ENCODE measurements around the gene LOXL4. TPM values are rescaled to one million over a fixed set of nuclear protein-coding genes. Genes with fewer than 3 reads are reported as not detected.
"Not testable (repeated sequence)": the region's sequence is repeated elsewhere in the genome, so short reads cannot be mapped to it uniquely, and the experiment has no call there.

LOXL4 gene
- total RNA-seq, 1 donor from 2014 or later = not detected

DNA sequence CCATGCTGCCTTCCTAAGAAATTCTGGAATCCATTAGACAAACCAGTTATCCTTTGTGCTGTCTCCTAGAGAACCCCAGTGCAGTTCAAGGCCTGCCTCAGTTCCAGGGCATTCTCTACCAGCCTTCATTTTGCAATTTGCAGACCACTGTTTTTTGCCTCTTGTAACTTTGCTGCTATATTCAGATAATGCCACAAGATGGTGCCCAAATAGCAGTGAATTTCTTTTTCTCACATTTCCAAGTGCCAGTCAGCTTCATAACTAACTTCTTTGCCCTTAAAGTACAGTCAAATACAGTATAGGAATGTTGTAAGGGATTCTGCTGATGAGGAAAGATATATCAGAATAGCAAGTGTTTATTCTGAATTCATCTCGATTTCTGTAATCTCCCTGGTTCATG is 25.2 kb downstream of the LOXL4 start:
- H3K4me3 Mint-ChIP-seq (ENCODE audit: low read depth) = no peak overlapping the region
- DNase-seq (ENCODE audit: low spot score) = no peak
- no peak overlapping the region for H3K27ac Mint-ChIP-seq
- H3K9me3 Mint-ChIP-seq = no peaks in the 10 kb centered on the region
- H3K27me3 Mint-ChIP-seq (ENCODE audit: low read depth) = no peaks in the 10 kb centered on the region
- intact Hi-C loops (cut with micrococcal nuclease) = no loop called here
- H3K4me1 Mint-ChIP-seq (ENCODE audit: low read depth) = peaks cover 9% of the 10 kb centered on the region
- H3K36me3 Mint-ChIP-seq (ENCODE audit: low read depth) = peaks cover 55% of the 10 kb centered on the region

DNA sequence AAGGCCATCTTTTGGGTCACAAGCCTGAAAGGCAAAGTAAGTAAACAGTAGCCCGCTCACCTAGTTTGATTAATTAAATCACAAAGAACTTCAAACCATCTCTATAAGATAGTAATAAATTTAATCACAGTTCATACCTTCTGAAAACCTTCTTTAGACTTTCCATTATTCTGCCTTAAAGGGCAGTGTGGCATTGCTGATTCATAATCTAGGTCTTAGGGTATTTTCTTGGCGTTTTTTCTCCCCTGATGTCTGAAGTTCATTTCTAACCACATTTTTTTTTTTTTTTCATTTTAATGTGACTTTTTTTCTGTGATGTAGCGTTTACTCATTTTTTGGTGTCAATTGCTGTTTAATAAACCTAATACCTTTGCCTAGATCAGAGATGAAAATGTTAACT is 27.5 kb downstream of the LOXL4 start:
- Mint-ChIP-seq H3K36me3 (ENCODE audit: low read depth) (peaks cover 55% of the 10 kb centered on the region), H3K27ac (no peak overlapping the region), H3K27me3 (ENCODE audit: low read depth) (no peaks in the 10 kb centered on the region), H3K9me3 (no peaks in the 10 kb centered on the region), H3K4me3 (ENCODE audit: low read depth) (no peak overlapping the region), H3K4me1 (ENCODE audit: low read depth) (peaks cover 16% of the 10 kb centered on the region)
- intact Hi-C loops (cut with micrococcal nuclease) = no loop called here
- no peak for DNase-seq (ENCODE audit: low spot score)

DNA sequence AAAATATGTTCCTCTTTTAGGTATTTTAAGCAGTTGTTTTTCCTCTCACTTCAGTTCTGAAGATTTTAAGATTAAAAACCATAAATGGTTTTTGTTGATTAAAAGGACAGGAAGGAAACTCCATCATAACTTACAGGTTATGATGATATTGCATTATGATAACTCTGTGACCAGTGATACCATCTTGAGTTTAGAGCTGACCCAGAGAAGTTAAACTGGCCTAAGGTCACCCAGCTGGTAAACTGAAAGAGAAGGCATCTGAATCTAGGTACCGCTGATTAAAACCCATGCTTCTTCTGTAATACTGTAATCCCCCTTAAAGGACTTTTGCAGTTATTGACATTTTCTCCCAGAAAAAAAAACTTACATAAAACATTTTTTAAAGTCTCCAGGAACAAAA is 29.6 kb downstream of the LOXL4 start:
- Mint-ChIP-seq H3K27ac (no peak overlapping the region), H3K9me3 (no peaks in the 10 kb centered on the region), H3K4me1 (ENCODE audit: low read depth) (peaks cover 16% of the 10 kb centered on the region)

DNA sequence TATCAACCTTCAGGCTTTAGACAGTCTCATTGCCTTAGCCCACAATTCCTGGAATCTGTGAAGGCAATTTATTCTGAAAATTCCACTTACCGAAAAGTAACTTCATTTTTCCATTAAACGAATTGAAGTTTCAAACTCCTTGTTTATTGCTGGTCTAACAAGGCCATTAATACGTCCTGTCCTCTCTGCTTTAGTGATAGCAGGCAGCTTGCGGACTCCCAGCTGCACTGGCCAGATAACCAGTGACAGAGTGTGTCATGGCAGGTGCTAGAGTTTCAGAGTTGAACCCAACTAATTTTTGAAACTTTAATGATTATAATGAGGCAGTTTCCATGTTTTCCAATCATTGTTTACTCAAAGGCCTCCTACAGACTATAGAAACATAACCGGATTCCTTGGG is 31.1 kb downstream of the LOXL4 start:
- Mint-ChIP-seq H3K36me3 (ENCODE audit: low read depth) (peaks cover 52% of the 10 kb centered on the region), H3K9me3 (no peaks in the 10 kb centered on the region)
- intact Hi-C loops (cut with micrococcal nuclease) = no loop called here

More for the DNA sequence above, 29.6 kb downstream of the LOXL4 start:
- Mint-ChIP-seq H3K27me3 (ENCODE audit: low read depth) (no peaks in the 10 kb centered on the region), H3K36me3 (ENCODE audit: low read depth) (peaks cover 52% of the 10 kb centered on the region), H3K4me3 (ENCODE audit: low read depth) (no peak overlapping the region)
- no peak for DNase-seq (ENCODE audit: low spot score)
- intact Hi-C loops (cut with micrococcal nuclease) = no loop called here

DNA sequence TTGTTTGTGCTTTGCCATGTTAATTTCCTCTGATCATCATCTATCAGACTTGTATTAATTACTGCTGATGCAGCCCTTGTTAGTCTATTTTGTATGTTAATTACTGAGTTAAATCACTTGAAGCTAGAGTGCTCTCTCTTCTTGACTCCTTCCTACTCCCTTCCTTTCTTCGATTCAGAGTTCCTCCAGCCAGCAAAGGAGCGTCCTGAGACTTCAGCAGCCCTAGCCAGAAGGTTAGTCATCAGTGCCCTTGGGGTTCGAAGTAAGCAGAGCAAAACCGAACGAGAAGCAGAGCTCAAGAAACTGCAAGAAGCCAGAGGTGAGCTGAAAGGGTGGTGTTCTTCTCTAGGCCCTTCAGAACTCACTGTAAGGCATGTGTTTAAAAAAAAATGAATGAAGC is 32.1 kb downstream of the LOXL4 start:
- intact Hi-C loops (cut with micrococcal nuclease) = no loop called here
- no peak for DNase-seq (ENCODE audit: low spot score)
- Mint-ChIP-seq H3K9me3 (no peaks in the 10 kb centered on the region), H3K27ac (no peak overlapping the region), H3K27me3 (ENCODE audit: low read depth) (no peaks in the 10 kb centered on the region), H3K4me1 (ENCODE audit: low read depth) (peaks cover 16% of the 10 kb centered on the region), H3K36me3 (ENCODE audit: low read depth) (peaks cover 48% of the 10 kb centered on the region), H3K4me3 (ENCODE audit: low read depth) (no peak overlapping the region)

More for the DNA sequence above, 31.1 kb downstream of the LOXL4 start:
- H3K4me3 Mint-ChIP-seq (ENCODE audit: low read depth) = no peak overlapping the region
- peaks cover 16% of the 10 kb centered on the region for H3K4me1 Mint-ChIP-seq (ENCODE audit: low read depth)
- H3K27ac Mint-ChIP-seq = no peak overlapping the region
- no peak for DNase-seq (ENCODE audit: low spot score)
- H3K27me3 Mint-ChIP-seq (ENCODE audit: low read depth) = no peaks in the 10 kb centered on the region

DNA sequence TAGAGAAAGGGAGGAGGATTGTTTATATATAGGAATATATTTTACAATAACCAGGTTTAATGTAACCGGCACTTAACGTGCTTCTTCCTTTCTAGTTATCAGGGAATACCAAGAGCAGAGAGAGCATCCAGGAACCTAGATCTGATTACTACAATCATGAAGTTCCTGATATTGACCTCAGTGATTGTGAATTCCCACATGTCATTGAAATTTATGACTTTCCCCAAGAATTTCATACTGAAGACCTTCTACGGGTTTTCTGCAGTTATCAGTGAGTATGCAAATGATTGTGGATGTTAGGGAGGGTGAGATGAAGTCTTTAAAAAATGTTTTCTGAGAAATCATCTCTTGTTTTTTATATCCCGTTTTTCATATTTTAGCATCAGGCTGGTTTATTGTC is 36.6 kb downstream of the LOXL4 start:
- no peaks in the 10 kb centered on the region for H3K27me3 Mint-ChIP-seq (ENCODE audit: low read depth)
- H3K4me1 Mint-ChIP-seq (ENCODE audit: low read depth) = peaks cover 17% of the 10 kb centered on the region
- intact Hi-C loops (cut with micrococcal nuclease) = no loop called here
- peaks cover 66% of the 10 kb centered on the region for H3K36me3 Mint-ChIP-seq (ENCODE audit: low read depth)
- H3K4me3 Mint-ChIP-seq (ENCODE audit: low read depth) = no peak overlapping the region
- H3K9me3 Mint-ChIP-seq = peaks cover 4% of the 10 kb centered on the region
- no peak for DNase-seq (ENCODE audit: low spot score)
- no peak overlapping the region for H3K27ac Mint-ChIP-seq

DNA sequence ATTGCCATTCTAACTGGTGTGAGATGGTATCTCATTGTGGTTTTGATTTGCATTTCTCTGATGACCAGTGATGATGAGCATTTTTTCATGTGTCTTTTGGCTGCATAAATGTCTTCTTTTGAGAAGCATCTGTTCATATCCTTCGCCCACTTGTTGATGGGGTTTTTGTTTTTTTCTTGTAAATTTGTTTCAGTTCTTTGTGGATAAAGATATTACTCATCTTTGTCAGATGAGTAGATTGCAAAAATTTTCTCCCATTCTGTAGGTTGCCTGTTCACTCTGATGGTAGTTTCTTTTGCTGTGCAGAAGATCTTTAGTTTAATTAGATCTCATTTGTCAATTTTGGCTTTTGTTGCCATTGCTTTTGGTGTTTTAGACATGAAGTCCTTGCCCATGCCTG is 39.7 kb downstream of the LOXL4 start:
- H3K36me3 Mint-ChIP-seq (ENCODE audit: low read depth) = peaks cover 59% of the 10 kb centered on the region

DNA sequence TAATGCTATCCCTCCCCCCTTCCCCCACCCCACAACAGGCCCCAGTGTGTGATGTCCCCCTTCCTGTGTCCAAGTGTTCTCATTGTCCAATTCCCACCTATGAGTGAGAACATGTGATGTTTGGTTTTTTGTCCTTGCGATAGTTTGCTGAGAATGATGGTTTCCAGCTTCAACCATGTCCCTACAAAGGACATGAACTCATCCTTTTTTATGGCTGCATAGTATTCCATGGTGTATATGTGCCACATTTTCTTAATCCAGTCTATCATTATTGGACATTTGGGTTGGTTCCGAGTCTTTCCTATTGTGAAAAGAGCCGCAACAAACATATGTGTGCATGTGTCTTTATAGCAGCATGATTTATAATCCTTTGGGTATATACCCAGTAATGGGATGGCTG is 40.3 kb downstream of the LOXL4 start:
- Mint-ChIP-seq H3K4me1 (ENCODE audit: low read depth) (peaks cover 17% of the 10 kb centered on the region), H3K27ac (peak overlapping the region; percentile 46), H3K36me3 (ENCODE audit: low read depth) (peaks cover 60% of the 10 kb centered on the region)
- intact Hi-C loops (cut with micrococcal nuclease) = loop anchor here (5.0 kb wide), 1 partner anchor 95 kb away; the partner anchor contains the start of gene R3HCC1L
- not testable (repeated sequence) for H3K9me3 Mint-ChIP-seq; DNase-seq (ENCODE audit: low spot score); H3K27me3 Mint-ChIP-seq (ENCODE audit: low read depth); H3K4me3 Mint-ChIP-seq (ENCODE audit: low read depth)

More for the DNA sequence above, 39.7 kb downstream of the LOXL4 start:
- Mint-ChIP-seq H3K4me1 (ENCODE audit: low read depth) (peaks cover 17% of the 10 kb centered on the region), H3K27ac (peak overlapping the region; percentile 46)
- H3K4me3 Mint-ChIP-seq (ENCODE audit: low read depth); DNase-seq (ENCODE audit: low spot score); H3K27me3 Mint-ChIP-seq (ENCODE audit: low read depth); H3K9me3 Mint-ChIP-seq: not testable (repeated sequence)
- intact Hi-C loops (cut with micrococcal nuclease) = loop anchor here (5.0 kb wide), 1 partner anchor 96 kb away; the partner anchor contains the start of gene R3HCC1L

DNA sequence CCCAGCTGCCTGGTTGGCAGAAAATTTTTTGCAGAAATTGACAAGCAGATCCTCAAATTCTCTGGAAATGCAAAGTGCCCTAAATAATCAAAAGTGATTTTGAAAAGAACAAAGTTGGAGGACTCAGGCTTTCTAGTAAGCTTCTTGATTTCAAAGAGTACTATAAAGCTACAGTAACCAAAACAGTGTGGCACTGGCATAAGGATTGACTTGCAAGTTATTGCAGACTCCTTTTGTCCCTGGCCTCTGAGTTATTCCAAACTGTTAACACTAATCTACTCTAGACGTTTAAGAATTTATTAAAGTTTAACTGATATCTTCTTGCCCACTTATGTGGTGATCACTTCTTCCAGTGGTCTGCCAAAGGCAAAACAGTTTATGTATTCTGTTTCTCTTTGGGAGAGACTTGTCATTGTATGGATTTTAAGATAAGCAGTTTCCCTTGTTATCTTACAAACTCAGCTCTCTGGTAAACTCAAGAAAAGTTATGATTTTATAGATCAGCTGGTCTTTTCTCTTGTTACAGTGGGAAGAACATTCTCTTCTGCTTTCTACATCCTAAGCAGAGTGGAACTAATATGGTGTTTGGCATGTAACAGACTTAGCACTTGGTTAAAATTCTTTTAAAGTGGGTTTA is 41.4 kb downstream of the LOXL4 start:
- intact Hi-C loops (cut with micrococcal nuclease) = loop anchor here (5.0 kb wide), 1 partner anchor 94 kb away; the partner anchor contains the start of gene R3HCC1L
- Mint-ChIP-seq H3K36me3 (ENCODE audit: low read depth) (peaks cover 57% of the 10 kb centered on the region), H3K4me3 (ENCODE audit: low read depth) (no peak overlapping the region), H3K27me3 (ENCODE audit: low read depth) (no peaks in the 10 kb centered on the region), H3K9me3 (peaks cover 9% of the 10 kb centered on the region), H3K4me1 (ENCODE audit: low read depth) (peaks cover 17% of the 10 kb centered on the region), H3K27ac (no peak overlapping the region)
- DNase-seq (ENCODE audit: low spot score) = no peak

DNA sequence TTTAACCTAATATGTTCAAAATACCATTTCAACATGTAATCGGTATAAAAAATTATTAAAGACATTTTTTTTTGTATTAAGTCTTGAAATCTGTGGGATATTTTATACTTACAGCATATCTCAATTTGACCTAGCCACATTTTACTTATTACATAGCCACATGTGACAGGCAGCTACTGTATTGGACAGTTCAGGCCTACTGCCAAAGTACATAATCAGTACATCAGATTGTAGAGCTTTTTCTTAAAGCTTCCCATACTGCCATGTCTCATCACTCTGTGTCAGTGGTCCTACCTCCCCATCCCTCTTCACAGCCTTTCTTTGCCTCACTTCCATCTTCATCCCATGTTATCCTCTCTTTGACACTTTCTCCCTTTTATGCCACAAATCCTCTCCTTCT is 43.0 kb downstream of the LOXL4 start:
- no peak overlapping the region for H3K27ac Mint-ChIP-seq
- intact Hi-C loops (cut with micrococcal nuclease) = loop anchor here (5.0 kb wide), 1 partner anchor 93 kb away; the partner anchor contains the start of gene R3HCC1L
- H3K36me3 Mint-ChIP-seq (ENCODE audit: low read depth) = peaks cover 49% of the 10 kb centered on the region
- peaks cover 12% of the 10 kb centered on the region for H3K9me3 Mint-ChIP-seq
- H3K4me1 Mint-ChIP-seq (ENCODE audit: low read depth) = peaks cover 12% of the 10 kb centered on the region
- DNase-seq (ENCODE audit: low spot score) = no peak
- no peaks in the 10 kb centered on the region for H3K27me3 Mint-ChIP-seq (ENCODE audit: low read depth)
- no peak overlapping the region for H3K4me3 Mint-ChIP-seq (ENCODE audit: low read depth)

DNA sequence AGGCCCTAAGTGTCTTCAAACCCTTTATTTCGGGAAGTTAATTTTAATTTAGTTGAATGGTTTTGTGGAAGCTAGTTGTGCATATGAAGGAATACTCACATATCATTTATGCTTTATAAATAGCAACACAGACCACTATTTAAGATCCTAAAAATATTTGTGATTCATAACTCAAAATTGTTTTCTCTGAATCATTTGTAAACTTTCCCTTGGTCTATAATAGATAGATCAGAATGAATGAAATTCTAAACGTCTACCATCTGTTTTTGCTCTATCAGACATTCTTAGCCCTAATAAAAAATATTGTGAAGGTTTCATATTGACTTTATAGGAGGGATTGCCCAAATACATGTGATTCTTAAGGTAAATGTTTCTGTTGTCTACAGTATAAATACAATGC is 43.5 kb downstream of the LOXL4 start:
- Mint-ChIP-seq H3K27ac (no peak overlapping the region), H3K4me1 (ENCODE audit: low read depth) (peaks cover 12% of the 10 kb centered on the region), H3K27me3 (ENCODE audit: low read depth) (no peaks in the 10 kb centered on the region), H3K4me3 (ENCODE audit: low read depth) (no peak overlapping the region), H3K9me3 (peaks cover 17% of the 10 kb centered on the region), H3K36me3 (ENCODE audit: low read depth) (peaks cover 51% of the 10 kb centered on the region)
- intact Hi-C loops (cut with micrococcal nuclease) = no loop called here
- no peak for DNase-seq (ENCODE audit: low spot score)

DNA sequence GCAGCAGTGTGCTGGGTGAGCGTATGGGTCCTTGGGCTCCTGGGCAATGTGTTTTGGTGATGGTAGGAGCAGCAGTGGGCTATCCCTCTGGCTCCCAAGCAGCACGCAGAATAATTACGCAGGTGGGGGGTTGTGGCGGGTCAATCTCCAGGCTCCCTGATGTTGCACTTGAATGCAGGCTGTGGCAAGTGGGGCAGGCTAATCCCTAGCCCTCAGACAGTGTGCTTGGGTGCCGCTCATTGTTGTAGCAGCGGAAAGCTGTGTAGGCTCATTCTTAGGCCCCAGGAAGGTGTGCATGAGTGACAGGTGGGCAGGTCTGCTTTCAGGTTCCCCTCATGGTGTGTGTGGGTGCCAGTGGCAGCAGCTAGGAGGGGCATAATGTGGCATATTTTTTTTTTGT is 44.1 kb downstream of the LOXL4 start:
- Mint-ChIP-seq H3K27me3 (ENCODE audit: low read depth) (no peaks in the 10 kb centered on the region), H3K27ac (no peak overlapping the region), H3K9me3 (peaks cover 23% of the 10 kb centered on the region), H3K4me3 (ENCODE audit: low read depth) (no peak overlapping the region), H3K4me1 (ENCODE audit: low read depth) (peaks cover 12% of the 10 kb centered on the region), H3K36me3 (ENCODE audit: low read depth) (peaks cover 53% of the 10 kb centered on the region)
- DNase-seq (ENCODE audit: low spot score) = no peak
- intact Hi-C loops (cut with micrococcal nuclease) = no loop called here

DNA sequence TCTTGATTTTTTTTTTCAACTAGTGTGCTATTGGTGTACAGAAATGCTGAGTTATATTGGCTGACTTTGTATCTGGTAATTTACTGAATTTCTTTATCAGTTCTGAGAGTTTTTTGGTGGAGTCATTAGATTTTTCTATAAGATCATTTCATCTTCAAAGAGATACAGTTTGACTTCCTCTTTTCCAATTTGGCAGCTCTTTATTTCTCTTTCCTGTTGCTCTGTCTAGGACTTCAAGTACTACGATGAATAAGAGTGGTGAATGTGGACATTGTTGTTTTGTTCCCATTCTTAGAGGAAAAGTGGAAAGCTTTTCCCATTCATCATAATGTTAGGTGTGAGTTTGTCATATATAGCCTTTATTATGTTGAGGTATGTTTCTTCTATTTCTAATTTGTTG is 50.2 kb downstream of the LOXL4 start:
- peaks cover 8% of the 10 kb centered on the region for H3K4me1 Mint-ChIP-seq (ENCODE audit: low read depth)
- H3K9me3 Mint-ChIP-seq = peaks cover 40% of the 10 kb centered on the region
- H3K27ac Mint-ChIP-seq = no peak overlapping the region
- H3K36me3 Mint-ChIP-seq (ENCODE audit: low read depth) = peaks cover 54% of the 10 kb centered on the region
- no peak overlapping the region for H3K4me3 Mint-ChIP-seq (ENCODE audit: low read depth)
- no peaks in the 10 kb centered on the region for H3K27me3 Mint-ChIP-seq (ENCODE audit: low read depth)
- DNase-seq (ENCODE audit: low spot score) = no peak
- intact Hi-C loops (cut with micrococcal nuclease) = no loop called here

All from activated T-helper 2 cell treated with anti-CD3 and anti-CD28 coated beads, Interferon-gamma antibody, Interleukin-2, Interleukin-4, amounts not matched to agents 10 μg/mL and 5 μg/mL and 100 μg/mL, durations not matched to agents 14 hours and 24 hours and 36 hours (primary cell).